ENCODE data around the gene ZZZ3. TPM values are rescaled to one million over a fixed set of nuclear protein-coding genes. Genes with fewer than 3 reads are reported as not detected.

The ZZZ3 gene
- total and polyA plus RNA-seq, 2 of the 13 experiments (the other 11 are each of a cell fraction or from before 2014, with no cell fraction given): 18.1 to 50.2 TPM

DNA sequence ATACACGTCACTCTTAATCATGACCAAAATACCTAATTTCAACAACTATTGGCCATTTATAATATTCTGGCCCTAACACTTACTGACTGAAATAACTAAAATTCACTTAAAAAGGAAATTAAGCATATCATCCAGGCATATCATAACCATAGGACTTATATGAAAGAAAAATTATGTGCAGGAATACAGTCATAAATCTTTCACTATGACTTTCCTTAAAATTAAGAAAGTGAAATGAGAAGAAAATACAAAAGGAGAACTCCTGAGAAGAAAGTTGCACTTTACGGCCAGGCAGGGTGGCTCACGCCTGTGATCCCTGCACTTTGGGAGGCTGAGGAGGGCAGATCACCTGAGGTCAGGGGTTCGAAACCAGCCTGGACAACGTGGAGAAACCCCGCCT lies 9.4 kb downstream of the ZZZ3 start:
- H2AFZ ChIP-seq (ENCODE audit: low read length): no peak overlapping the region
- intact Hi-C loops (cut with micrococcal nuclease; ENCODE audit: unreplicated experiment): no loop called here
- CTCF ChIA-PET (ENCODE audit: low intra/inter-chr PET ratio, low total read pairs): no interaction called here

More for the DNA sequence above, 9.4 kb downstream of the ZZZ3 start:
- in situ Hi-C loops (cut with HindIII; ENCODE audit: extremely low pct_ligation_motif_present, low pct_unique_long_range_greater_than_20kb): no loop called here
- TF ChIP-seq MEIS2 (CRISPR knock-in tag; IDR thresholded peaks at IDR 0.05): no peak
- TF ChIP-seq, protein P1, sequence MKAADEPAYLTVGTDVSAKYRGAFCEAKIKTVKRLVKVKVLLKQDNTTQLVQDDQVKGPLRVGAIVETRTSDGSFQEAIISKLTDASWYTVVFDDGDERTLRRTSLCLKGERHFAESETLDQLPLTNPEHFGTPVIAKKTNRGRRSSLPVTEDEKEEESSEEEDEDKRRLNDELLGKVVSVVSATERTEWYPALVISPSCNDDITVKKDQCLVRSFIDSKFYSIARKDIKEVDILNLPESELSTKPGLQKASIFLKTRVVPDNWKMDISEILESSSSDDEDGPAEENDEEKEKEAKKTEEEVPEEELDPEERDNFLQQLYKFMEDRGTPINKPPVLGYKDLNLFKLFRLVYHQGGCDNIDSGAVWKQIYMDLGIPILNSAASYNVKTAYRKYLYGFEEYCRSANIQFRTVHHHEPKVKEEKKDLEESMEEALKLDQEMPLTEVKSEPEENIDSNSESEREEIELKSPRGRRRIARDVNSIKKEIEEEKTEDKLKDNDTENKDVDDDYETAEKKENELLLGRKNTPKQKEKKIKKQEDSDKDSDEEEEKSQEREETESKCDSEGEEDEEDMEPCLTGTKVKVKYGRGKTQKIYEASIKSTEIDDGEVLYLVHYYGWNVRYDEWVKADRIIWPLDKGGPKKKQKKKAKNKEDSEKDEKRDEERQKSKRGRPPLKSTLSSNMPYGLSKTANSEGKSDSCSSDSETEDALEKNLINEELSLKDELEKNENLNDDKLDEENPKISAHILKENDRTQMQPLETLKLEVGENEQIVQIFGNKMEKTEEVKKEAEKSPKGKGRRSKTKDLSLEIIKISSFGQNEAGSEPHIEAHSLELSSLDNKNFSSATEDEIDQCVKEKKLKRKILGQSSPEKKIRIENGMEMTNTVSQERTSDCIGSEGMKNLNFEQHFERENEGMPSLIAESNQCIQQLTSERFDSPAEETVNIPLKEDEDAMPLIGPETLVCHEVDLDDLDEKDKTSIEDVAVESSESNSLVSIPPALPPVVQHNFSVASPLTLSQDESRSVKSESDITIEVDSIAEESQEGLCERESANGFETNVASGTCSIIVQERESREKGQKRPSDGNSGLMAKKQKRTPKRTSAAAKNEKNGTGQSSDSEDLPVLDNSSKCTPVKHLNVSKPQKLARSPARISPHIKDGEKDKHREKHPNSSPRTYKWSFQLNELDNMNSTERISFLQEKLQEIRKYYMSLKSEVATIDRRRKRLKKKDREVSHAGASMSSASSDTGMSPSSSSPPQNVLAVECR (CRISPR knock-in tag; IDR thresholded peaks at IDR 0.05; ENCODE audit: borderline replicate concordance): no peak
- TF ChIP-seq, protein P2, sequence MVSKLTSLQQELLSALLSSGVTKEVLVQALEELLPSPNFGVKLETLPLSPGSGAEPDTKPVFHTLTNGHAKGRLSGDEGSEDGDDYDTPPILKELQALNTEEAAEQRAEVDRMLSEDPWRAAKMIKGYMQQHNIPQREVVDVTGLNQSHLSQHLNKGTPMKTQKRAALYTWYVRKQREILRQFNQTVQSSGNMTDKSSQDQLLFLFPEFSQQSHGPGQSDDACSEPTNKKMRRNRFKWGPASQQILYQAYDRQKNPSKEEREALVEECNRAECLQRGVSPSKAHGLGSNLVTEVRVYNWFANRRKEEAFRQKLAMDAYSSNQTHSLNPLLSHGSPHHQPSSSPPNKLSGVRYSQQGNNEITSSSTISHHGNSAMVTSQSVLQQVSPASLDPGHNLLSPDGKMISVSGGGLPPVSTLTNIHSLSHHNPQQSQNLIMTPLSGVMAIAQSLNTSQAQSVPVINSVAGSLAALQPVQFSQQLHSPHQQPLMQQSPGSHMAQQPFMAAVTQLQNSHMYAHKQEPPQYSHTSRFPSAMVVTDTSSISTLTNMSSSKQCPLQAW (CRISPR knock-in tag; IDR thresholded peaks at IDR 0.05): no peak
- no peak for TF ChIP-seq NFE2L1 (CRISPR knock-in tag; IDR thresholded peaks at IDR 0.05; ENCODE audit: borderline replicate concordance)
- no peak for TF ChIP-seq E2F5 (CRISPR knock-in tag; conservative IDR thresholded peaks at IDR 0.05)
- no peak for TF ChIP-seq ZNF281 (CRISPR knock-in tag; IDR thresholded peaks at IDR 0.05; ENCODE audit: borderline replicate concordance)
- TF ChIP-seq DPF2 (CRISPR knock-in tag; IDR thresholded peaks at IDR 0.05; ENCODE audit: borderline replicate concordance, low read depth): no peak
- TF ChIP-seq, protein P3, sequence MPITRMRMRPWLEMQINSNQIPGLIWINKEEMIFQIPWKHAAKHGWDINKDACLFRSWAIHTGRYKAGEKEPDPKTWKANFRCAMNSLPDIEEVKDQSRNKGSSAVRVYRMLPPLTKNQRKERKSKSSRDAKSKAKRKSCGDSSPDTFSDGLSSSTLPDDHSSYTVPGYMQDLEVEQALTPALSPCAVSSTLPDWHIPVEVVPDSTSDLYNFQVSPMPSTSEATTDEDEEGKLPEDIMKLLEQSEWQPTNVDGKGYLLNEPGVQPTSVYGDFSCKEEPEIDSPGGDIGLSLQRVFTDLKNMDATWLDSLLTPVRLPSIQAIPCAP (CRISPR knock-in tag; IDR thresholded peaks at IDR 0.05; ENCODE audit: low read depth): no peak
- no peak for TF ChIP-seq BRF2 (CRISPR knock-in tag; IDR thresholded peaks at IDR 0.05)
- WGBS (ENCODE audit: low lambda C conversion rate): 93% methylated on average over 6 of the region's 6 CpGs
- Histone ChIP-seq H3K4me2 (ENCODE audit: low read depth, low read length) (no peak overlapping the region), H3K79me2 (ENCODE audit: insufficient read depth, low read length) (peaks cover 98% of the 10 kb centered on the region), H3K4me3 (replicated peaks in 1 of 3; ENCODE audit: insufficient read depth in 1 of 3, low read depth in 2 of 3, low read length in 3 of 3) (no peak overlapping the region), H3K9ac (ENCODE audit: insufficient read depth, low read depth, low read length) (no peak overlapping the region), H3K36me3 (replicated peaks in 1 of 2; ENCODE audit: control insufficient read depth in 1 of 2, insufficient read depth in 2 of 2, low read length in 2 of 2) (peaks cover 0 to 5% of the 10 kb centered on the region in 2 experiments; a peak in 1 of 5 replicates), H3K4me1 (ENCODE audit: insufficient read depth, low read length) (peaks cover 44% of the 10 kb centered on the region), H3K27me3 (ENCODE audit: control insufficient read depth in 1 of 2, insufficient read depth in 2 of 2, low read length in 2 of 2) (no peaks in the 10 kb centered on the region), H3K27ac (ENCODE audit: extremely low read length, insufficient read depth, low read length) (no peak overlapping the region), H4K20me1 (ENCODE audit: insufficient read depth, low read length) (peaks cover 32% of the 10 kb centered on the region), H3K9me3 (ENCODE audit: low read length) (no peaks in the 10 kb centered on the region)
- no peak for FAIRE-seq
- DNase-seq (ENCODE audit: low spot score): no peak
- no peak for ATAC-seq
- no TSS peak for BruUV-seq (replicated peaks)
- POLR2A ChIA-PET: no interaction called here

Data from HepG2 (cell line).